Measurements from ENCODE around the gene SMARCA2.

The SMARCA2 gene

GRCh38 chr9:2014696-2015580 lies at the start of gene SMARCA2:
Gene SMARCA2, plus strand, starts transcription at chr9:2015347. Its CDS starts 13,676 bp downstream, at chr9:2029023.
- peak; percentile 97 for DNase-seq (ENCODE audit: low read depth)

- DNase-seq (ENCODE audit: low read depth): no peak
These were observed 48.3 kb upstream of the SMARCA2 start for GRCh38 chr9:1966725-1967366.

GRCh38 chr9:1969160-1969559 lies 46.0 kb upstream of the SMARCA2 start:
- DNase-seq (ENCODE audit: low read depth): no peak

GRCh38 chr9:1969898-1970297 lies 45.2 kb upstream of the SMARCA2 start:
- DNase-seq (ENCODE audit: low read depth): no peak

GRCh38 chr9:1972672-1973071 lies 42.5 kb upstream of the SMARCA2 start:
- DNase-seq (ENCODE audit: low read depth): no peak

GRCh38 chr9:1977026-1977425 lies 38.1 kb upstream of the SMARCA2 start:
- no peak for DNase-seq (ENCODE audit: low read depth)

GRCh38 chr9:1978941-1979340 lies 36.2 kb upstream of the SMARCA2 start:
- no peak for DNase-seq (ENCODE audit: low read depth)

GRCh38 chr9:1979741-1980367 lies 35.3 kb upstream of the SMARCA2 start:
- no peak for DNase-seq (ENCODE audit: low read depth)

GRCh38 chr9:1980387-1980786 lies 34.8 kb upstream of the SMARCA2 start:
- no peak for DNase-seq (ENCODE audit: low read depth)

- DNase-seq (ENCODE audit: low read depth): no peak
These were observed 33.1 kb upstream of the SMARCA2 start for GRCh38 chr9:1982074-1982473.

- no peak for DNase-seq (ENCODE audit: low read depth)
These were observed 28.8 kb upstream of the SMARCA2 start for GRCh38 chr9:1986341-1986740.

GRCh38 chr9:1989500-1989899 lies 25.6 kb upstream of the SMARCA2 start:
- no peak for DNase-seq (ENCODE audit: low read depth)

GRCh38 chr9:1994180-1994579 lies 21.0 kb upstream of the SMARCA2 start:
- no peak for DNase-seq (ENCODE audit: low read depth)

GRCh38 chr9:1995084-1995483 lies 20.1 kb upstream of the SMARCA2 start:
- no peak for DNase-seq (ENCODE audit: low read depth)

GRCh38 chr9:1996156-1996555 lies 19.0 kb upstream of the SMARCA2 start:
- no peak for DNase-seq (ENCODE audit: low read depth)

- no peak for DNase-seq (ENCODE audit: low read depth)
These were observed 17.5 kb upstream of the SMARCA2 start for GRCh38 chr9:1997646-1998045.

- no peak for DNase-seq (ENCODE audit: low read depth)
These were observed 17.0 kb upstream of the SMARCA2 start for GRCh38 chr9:1998111-1998510.

- no peak for DNase-seq (ENCODE audit: low read depth)
These were observed 14.8 kb upstream of the SMARCA2 start for GRCh38 chr9:2000314-2000713.

GRCh38 chr9:2008372-2008771 lies 6.8 kb upstream of the SMARCA2 start:
- no peak for DNase-seq (ENCODE audit: low read depth)

GRCh38 chr9:2012347-2012746 lies 2.8 kb upstream of the SMARCA2 start:
- no peak for DNase-seq (ENCODE audit: low read depth)

GRCh38 chr9:2013743-2014475 lies 1.2 kb upstream of the SMARCA2 start:
- no peak for DNase-seq (ENCODE audit: low read depth)

Measured in stimulated activated CD8-positive, alpha-beta memory T cell treated with anti-CD3 and anti-CD28 coated beads, Interleukin-12 subunit alpha, Interleukin-12 subunit beta, amount 100 ng/mL, for 4 hours (primary cell).